HCT116 (cell line): ENCODE measurements around the gene TAL1. TPM values are rescaled to one million over a fixed set of nuclear protein-coding genes. Genes with fewer than 3 reads are reported as not detected.

ENCODE experiments used
- ATAC-seq: fragments of 200-7000 bp; cut with Tn5 transposase; 2 replicates; pipeline ENCODE4 v1.9.1; 2020; ENCODE audit warnings: mild to moderate bottlenecking, moderate library complexity
- BruUV-seq: library from RNA; stranded (reverse); fragments of 400-500 nt; replicated peaks from 2 replicates; lab custom pipeline; 2021; lab: Mats Ljungman, UMichigan
- CTCF ChIA-PET: fragments of 300-600 bp; sonication (Branson Sonifier 250); formaldehyde crosslinking; loops from one replicate; lab custom pipeline; 2021; ENCODE audit warnings: antibody characterized with exemption; lab: Charles Lee
- POLR2A ChIA-PET: fragments of 300-600, 350-600 bp; sonication (Branson Sonifier 250); formaldehyde crosslinking; loops from one replicate; lab custom pipeline; 2021; ENCODE audit warnings: antibody characterized with exemption; lab: Charles Lee
- RAD21 ChIA-PET, 2 experiments: fragments of 300-600 bp; sonication (Branson Sonifier 250); formaldehyde crosslinking; loops; one replicate each; lab custom pipeline; 2023; ENCODE audit warnings: low total read pairs in 2 of 2; ENCODE audit not compliant: uncharacterized antibody in 2 of 2, unreplicated experiment in 2 of 2, low non-redundant PET in 1 of 2; lab: Charles Lee
- DNase-seq: peaks from one replicate; pipeline ENCODE4 v3.0.0-alpha.2; 2010; ENCODE audit warnings: low read depth, low spot score
- H2AFZ ChIP-seq: fragments of 200-600 bp; shearing (Covaris generic), sonication (generic); 2 replicates; pipeline ENCODE4 v1.6.1; 2017; ENCODE audit warnings: low read depth, mixed run types, mixed read lengths, antibody characterized with exemption, low read length; ENCODE audit not compliant: poor library complexity, severe bottlenecking
- H3K27ac ChIP-seq: 2 replicates; pipeline ENCODE4 v1.5.1; 2012; ENCODE audit warnings: low read depth, low read length
- H3K27me3 ChIP-seq: fragments of 200-600 bp; sonication (generic); 2 replicates; pipeline ENCODE4 v1.6.1; 2016; ENCODE audit warnings: mixed run types, low read length, mixed read lengths; ENCODE audit not compliant: insufficient read depth
- H3K36me3 ChIP-seq, 2 experiments: fragments of 200-500 bp in 1 of 2; fragments of 200-600 bp in 1 of 2; sonication (Bioruptor generic) in 1 of 2; sonication (generic) in 1 of 2; 2 replicates each; pipeline versions ENCODE4 v1.5.1 to v1.6.1; 2014 to 2016; ENCODE audit warnings: low read length in 2 of 2, inconsistent platforms in 1 of 2, mixed read lengths in 1 of 2, mixed run types in 1 of 2; ENCODE audit not compliant: insufficient read depth in 2 of 2, control insufficient read depth in 1 of 2
- H3K4me1 ChIP-seq, 2 experiments: fragments of 200-600 bp in 1 of 2; sonication (generic) in 1 of 2; 2 replicates each; pipeline versions ENCODE4 v1.5.1 to v1.6.1; 2012 to 2017; ENCODE audit warnings: low read length in 2 of 2, inconsistent platforms in 1 of 2, mild to moderate bottlenecking in 1 of 2, mixed read lengths in 1 of 2, mixed run types in 1 of 2, moderate library complexity in 1 of 2; ENCODE audit not compliant: insufficient read depth in 2 of 2, control insufficient read depth in 1 of 2
- H3K4me2 ChIP-seq: fragments of 200-600 bp; sonication (generic); 2 replicates; pipeline ENCODE4 v1.6.1; 2017; ENCODE audit warnings: mixed run types, low read length, mixed read lengths
- H3K4me3 ChIP-seq, 2 experiments: fragments of 200-600 bp in 1 of 2; sonication (generic) in 1 of 2; replicated peaks in 1 of 2; 2 replicates each; pipeline ENCODE4 v1.5.1; 2011 to 2016; ENCODE audit warnings: low read length in 2 of 2, control low read depth in 1 of 2, low read depth in 1 of 2, mild to moderate bottlenecking in 1 of 2, mixed read lengths in 1 of 2, mixed run types in 1 of 2
- H3K79me2 ChIP-seq: fragments of 200-600 bp; sonication (generic); 2 replicates; pipeline ENCODE4 v1.6.1; 2017; ENCODE audit warnings: mild to moderate bottlenecking, mixed run types, low read length, moderate library complexity, mixed read lengths; ENCODE audit not compliant: insufficient read depth
- H3K9ac ChIP-seq: fragments of 200-600 bp; sonication (generic); 2 replicates; pipeline ENCODE4 v1.6.1; 2016; ENCODE audit warnings: low read length, mixed read lengths
- H3K9me2 ChIP-seq: fragments of 200-600 bp; sonication (generic), shearing (Covaris generic); 2 replicates; pipeline ENCODE4 v1.6.1; 2017; ENCODE audit warnings: mixed run types, mild to moderate bottlenecking, moderate library complexity; ENCODE audit not compliant: insufficient read depth
- H3K9me3 ChIP-seq, 2 experiments: fragments of 200-500 bp in 1 of 2; fragments of 200-600 bp in 1 of 2; sonication (Bioruptor generic) in 1 of 2; sonication (generic) in 1 of 2; 2 replicates each; pipeline ENCODE4 v1.6.1; 2014 to 2017; ENCODE audit warnings: low read length in 2 of 2, mixed read lengths in 2 of 2, inconsistent platforms in 1 of 2, low read depth in 1 of 2, mild to moderate bottlenecking in 1 of 2, mixed run types in 1 of 2, moderate library complexity in 1 of 2; ENCODE audit not compliant: control insufficient read depth in 1 of 2, insufficient read depth in 1 of 2
- H4K20me1 ChIP-seq: fragments of 200-600 bp; sonication (generic), shearing (Covaris generic); 2 replicates; pipeline ENCODE4 v1.6.1; 2017; ENCODE audit warnings: mixed run types, mild to moderate bottlenecking, moderate library complexity; ENCODE audit not compliant: insufficient read depth
- CBX3 ChIP-seq: IDR thresholded peaks from 2 replicates; pipeline ENCODE4 v1.6.1; 2012; ENCODE audit warnings: low read depth
- EGR1 ChIP-seq: IDR thresholded peaks from 2 replicates; pipeline ENCODE4 v1.6.1; 2012; ENCODE audit warnings: low read depth
- ELF1 ChIP-seq: IDR thresholded peaks from 2 replicates; pipeline ENCODE4 v1.6.1; 2012; ENCODE audit warnings: low read depth, borderline replicate concordance
- EZH2phosphoT487 ChIP-seq: fragments of 200-600 bp; IDR thresholded peaks from 2 replicates; pipeline ENCODE4 v1.6.1; 2018; ENCODE audit warnings: antibody characterized with exemption, borderline replicate concordance
- RAD21 ChIP-seq: IDR thresholded peaks from 2 replicates; pipeline ENCODE4 v1.6.1; 2012; ENCODE audit warnings: low read depth, mild to moderate bottlenecking
- SRF ChIP-seq: IDR thresholded peaks from 2 replicates; pipeline ENCODE4 v1.6.1; 2012; ENCODE audit warnings: low read depth
- TCF7L2 ChIP-seq: IDR thresholded peaks from 2 replicates; pipeline ENCODE4 v1.7.0; 2011; ENCODE audit warnings: borderline replicate concordance, inconsistent platforms; ENCODE audit not compliant: insufficient read depth, insufficient read length; ENCODE audit errors: extremely low read depth
- ZBTB33 ChIP-seq: IDR thresholded peaks from 2 replicates; pipeline ENCODE4 v1.6.1; 2011; ENCODE audit warnings: mild to moderate bottlenecking, low read length, moderate library complexity; ENCODE audit not compliant: insufficient replicate concordance; ENCODE audit errors: extremely low read depth
- ZNF274 ChIP-seq: fragments of 200-500 bp; sonication (Bioruptor generic); IDR thresholded peaks from 2 replicates; pipeline ENCODE4 v1.6.1; 2014; ENCODE audit warnings: mild to moderate bottlenecking, low read depth, low read length, inconsistent platforms
- intact Hi-C: fragments of 100-400 bp; cut with micrococcal nuclease; formaldehyde crosslinking; loops from 2 replicates; pipeline ENCODE4 v1.10.0; 2022
- total RNA-seq: library from RNA; stranded (reverse); gene quantifications from one replicate; pipeline ENCODE4 v1.2.1, GENCODE V29; 2021; ENCODE audit not compliant: unreplicated experiment
- TF ChIP-seq, protein P1 (sequence below): IDR thresholded peaks from 2 replicates; pipeline ENCODE4 v1.6.1; 2012; ENCODE audit warnings: low read depth

Gene TAL1
- total RNA-seq, 1 experiment from 2014 or later = 0.05 TPM

DNA sequence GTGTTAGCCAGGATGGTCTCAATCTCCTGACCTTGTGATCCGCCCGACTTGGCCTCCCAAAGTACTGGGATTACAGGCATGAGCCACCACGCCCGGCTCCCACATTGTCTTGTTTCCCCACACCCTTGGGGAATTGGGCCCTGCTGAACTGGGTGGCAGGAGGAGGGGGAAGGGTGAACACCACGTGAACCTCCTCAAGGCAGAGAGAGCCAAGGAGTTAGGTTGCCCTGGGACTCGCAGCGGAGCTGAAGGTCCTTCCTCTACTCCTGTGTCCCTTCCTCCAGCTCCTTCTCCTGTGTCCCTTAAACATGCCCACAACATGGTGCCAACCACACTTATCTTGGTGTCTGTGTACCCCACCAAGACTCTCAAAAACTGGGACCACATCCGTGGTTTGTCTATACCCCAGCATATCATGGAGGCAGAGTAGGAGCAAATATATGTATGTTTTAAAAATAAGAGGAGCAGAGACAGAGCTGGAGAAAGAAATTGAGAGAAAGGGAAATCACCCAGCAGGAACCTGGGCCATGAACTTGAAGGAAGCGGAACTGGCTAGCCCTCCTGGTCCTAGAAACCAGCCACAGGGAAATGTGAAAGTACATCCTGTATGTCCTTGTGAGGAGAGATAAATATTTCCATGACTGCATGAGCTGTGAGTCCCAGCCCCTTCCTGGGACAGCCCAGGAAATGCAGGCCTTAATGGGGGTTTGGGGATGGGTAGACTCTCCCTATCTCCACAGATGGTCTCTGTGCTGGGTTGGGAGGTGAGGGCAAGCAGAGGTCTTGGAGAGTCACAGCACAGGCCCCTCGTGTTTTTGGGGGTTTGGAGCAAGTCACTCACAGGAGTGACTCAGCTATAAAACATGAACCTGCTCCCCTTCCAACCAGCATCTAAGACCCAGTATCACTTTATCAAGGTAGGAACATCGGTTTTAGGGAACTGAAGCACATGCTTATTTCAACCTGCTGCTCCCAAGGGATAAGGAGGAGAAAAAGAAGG lies 9.4 kb upstream of the TAL1 start:
- intact Hi-C loops = no loop called here
- CTCF ChIA-PET = no interaction called here
- H3K9me2 ChIP-seq = no peaks in the 10 kb centered on the region
- no peaks in the 10 kb centered on the region for H3K9me3 ChIP-seq
- H3K27me3 ChIP-seq = no peaks in the 10 kb centered on the region
- no peaks in the 10 kb centered on the region for H3K36me3 ChIP-seq
- no peaks in the 10 kb centered on the region for H3K4me1 ChIP-seq
- no peaks in the 10 kb centered on the region for H3K79me2 ChIP-seq
- no peak overlapping the region for H3K4me2 ChIP-seq
- H4K20me1 ChIP-seq = no peaks in the 10 kb centered on the region
- H3K9ac ChIP-seq = no peak overlapping the region
- DNase-seq = no peak
- TF ChIP-seq SRF (no peak), TCF7L2 (no peak), ELF1 (no peak), EZH2phosphoT487 (no peak), EGR1 (no peak), ZBTB33 (no peak), ZNF274 (no peak), RAD21 (no peak), CBX3 (no peak)
- TF ChIP-seq, protein P1, sequence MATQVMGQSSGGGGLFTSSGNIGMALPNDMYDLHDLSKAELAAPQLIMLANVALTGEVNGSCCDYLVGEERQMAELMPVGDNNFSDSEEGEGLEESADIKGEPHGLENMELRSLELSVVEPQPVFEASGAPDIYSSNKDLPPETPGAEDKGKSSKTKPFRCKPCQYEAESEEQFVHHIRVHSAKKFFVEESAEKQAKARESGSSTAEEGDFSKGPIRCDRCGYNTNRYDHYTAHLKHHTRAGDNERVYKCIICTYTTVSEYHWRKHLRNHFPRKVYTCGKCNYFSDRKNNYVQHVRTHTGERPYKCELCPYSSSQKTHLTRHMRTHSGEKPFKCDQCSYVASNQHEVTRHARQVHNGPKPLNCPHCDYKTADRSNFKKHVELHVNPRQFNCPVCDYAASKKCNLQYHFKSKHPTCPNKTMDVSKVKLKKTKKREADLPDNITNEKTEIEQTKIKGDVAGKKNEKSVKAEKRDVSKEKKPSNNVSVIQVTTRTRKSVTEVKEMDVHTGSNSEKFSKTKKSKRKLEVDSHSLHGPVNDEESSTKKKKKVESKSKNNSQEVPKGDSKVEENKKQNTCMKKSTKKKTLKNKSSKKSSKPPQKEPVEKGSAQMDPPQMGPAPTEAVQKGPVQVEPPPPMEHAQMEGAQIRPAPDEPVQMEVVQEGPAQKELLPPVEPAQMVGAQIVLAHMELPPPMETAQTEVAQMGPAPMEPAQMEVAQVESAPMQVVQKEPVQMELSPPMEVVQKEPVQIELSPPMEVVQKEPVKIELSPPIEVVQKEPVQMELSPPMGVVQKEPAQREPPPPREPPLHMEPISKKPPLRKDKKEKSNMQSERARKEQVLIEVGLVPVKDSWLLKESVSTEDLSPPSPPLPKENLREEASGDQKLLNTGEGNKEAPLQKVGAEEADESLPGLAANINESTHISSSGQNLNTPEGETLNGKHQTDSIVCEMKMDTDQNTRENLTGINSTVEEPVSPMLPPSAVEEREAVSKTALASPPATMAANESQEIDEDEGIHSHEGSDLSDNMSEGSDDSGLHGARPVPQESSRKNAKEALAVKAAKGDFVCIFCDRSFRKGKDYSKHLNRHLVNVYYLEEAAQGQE = no peak
- TF ChIP-seq, all 23 proteins: peak for 0
- no peak overlapping the region for H3K4me3 ChIP-seq
- RAD21 ChIA-PET = no interaction called here
- ATAC-seq = no peak
- no TSS peak for BruUV-seq
- no peak overlapping the region for H3K27ac ChIP-seq
- POLR2A ChIA-PET = no interaction called here
- H2AFZ ChIP-seq = no peak overlapping the region
